ENCODE data around the gene HNRNPC.

The HNRNPC gene

GRCh38 chr14:21206753-21207684 is 62.2 kb downstream of the HNRNPC start:
- H3K36me3 ChIP-seq (ENCODE audit: control insufficient read depth, insufficient read depth, low read length) = peaks cover 5% of the 10 kb centered on the region
- H3K18ac ChIP-seq (ENCODE audit: low read length) = no peak overlapping the region
- no CpG with 5 or more reads among the region's 4 CpGs for WGBS (ENCODE audit: extremely low coverage, insufficient coverage, low lambda C conversion rate)
- H3K23ac ChIP-seq (ENCODE audit: low read length) = no peak overlapping the region
- peaks cover under 1% of the 10 kb centered on the region for H3K79me1 ChIP-seq (ENCODE audit: low read length)
- H3K27me3 ChIP-seq (ENCODE audit: insufficient read depth, low read length, poor library complexity) = no peaks in the 10 kb centered on the region
- no peak overlapping the region for H4K5ac ChIP-seq (ENCODE audit: low read length)
- no peak overlapping the region for H2BK120ac ChIP-seq (ENCODE audit: low read depth, low read length)
- no peak overlapping the region for H2BK5ac ChIP-seq (ENCODE audit: low read length)
- H3K79me2 ChIP-seq (ENCODE audit: control insufficient read depth, insufficient read depth, low read length) = no peaks in the 10 kb centered on the region
- no peak overlapping the region for H3K4ac ChIP-seq (ENCODE audit: low read depth, low read length)
- H2AK5ac ChIP-seq (ENCODE audit: low read length) = no peak overlapping the region
- no peak overlapping the region for H3K9ac ChIP-seq (ENCODE audit: low read length)
- H3K27ac ChIP-seq (ENCODE audit: low read depth, low read length) = no peak overlapping the region
- H3K4me2 ChIP-seq (ENCODE audit: low read length) = no peak overlapping the region
- no peak overlapping the region for H3K56ac ChIP-seq (ENCODE audit: low read length)
- no peak overlapping the region for H4K8ac ChIP-seq (ENCODE audit: low read depth, low read length)
- H3K4me1 ChIP-seq (ENCODE audit: control insufficient read depth, low read depth, low read length) = no peaks in the 10 kb centered on the region
- no peak overlapping the region for H2BK15ac ChIP-seq (replicated peaks; ENCODE audit: low read depth)
- DNase-seq = no peak
- H3K4me3 ChIP-seq (ENCODE audit: low read length) = no peak overlapping the region

- Histone ChIP-seq H2BK5ac (ENCODE audit: low read length) (no peak overlapping the region), H3K27ac (ENCODE audit: low read depth, low read length) (no peak overlapping the region), H4K8ac (ENCODE audit: low read depth, low read length) (no peak overlapping the region), H3K79me1 (ENCODE audit: low read length) (no peaks in the 10 kb centered on the region), H3K56ac (ENCODE audit: low read length) (no peak overlapping the region), H3K4me1 (ENCODE audit: control insufficient read depth, low read depth, low read length) (no peaks in the 10 kb centered on the region), H2AK5ac (ENCODE audit: low read length) (no peak overlapping the region), H3K27me3 (ENCODE audit: insufficient read depth, low read length, poor library complexity) (no peaks in the 10 kb centered on the region), H3K18ac (ENCODE audit: low read length) (no peak overlapping the region), H3K79me2 (ENCODE audit: control insufficient read depth, insufficient read depth, low read length) (no peaks in the 10 kb centered on the region), H2BK15ac (replicated peaks; ENCODE audit: low read depth) (no peak overlapping the region), H3K4me3 (ENCODE audit: low read length) (no peak overlapping the region), H2BK120ac (ENCODE audit: low read depth, low read length) (no peak overlapping the region), H3K23ac (ENCODE audit: low read length) (no peak overlapping the region), H4K5ac (ENCODE audit: low read length) (no peak overlapping the region), H3K4ac (ENCODE audit: low read depth, low read length) (no peak overlapping the region), H3K4me2 (ENCODE audit: low read length) (no peak overlapping the region), H3K36me3 (ENCODE audit: control insufficient read depth, insufficient read depth, low read length) (peaks cover 3% of the 10 kb centered on the region), H3K9ac (ENCODE audit: low read length) (no peak overlapping the region)
- no peak for DNase-seq
- 100% methylated on average over 2 of the region's 12 CpGs for WGBS (ENCODE audit: extremely low coverage, insufficient coverage, low lambda C conversion rate)
Measured at GRCh38 chr14:21205678-21206581, 63.3 kb downstream of the HNRNPC start.

DNA sequence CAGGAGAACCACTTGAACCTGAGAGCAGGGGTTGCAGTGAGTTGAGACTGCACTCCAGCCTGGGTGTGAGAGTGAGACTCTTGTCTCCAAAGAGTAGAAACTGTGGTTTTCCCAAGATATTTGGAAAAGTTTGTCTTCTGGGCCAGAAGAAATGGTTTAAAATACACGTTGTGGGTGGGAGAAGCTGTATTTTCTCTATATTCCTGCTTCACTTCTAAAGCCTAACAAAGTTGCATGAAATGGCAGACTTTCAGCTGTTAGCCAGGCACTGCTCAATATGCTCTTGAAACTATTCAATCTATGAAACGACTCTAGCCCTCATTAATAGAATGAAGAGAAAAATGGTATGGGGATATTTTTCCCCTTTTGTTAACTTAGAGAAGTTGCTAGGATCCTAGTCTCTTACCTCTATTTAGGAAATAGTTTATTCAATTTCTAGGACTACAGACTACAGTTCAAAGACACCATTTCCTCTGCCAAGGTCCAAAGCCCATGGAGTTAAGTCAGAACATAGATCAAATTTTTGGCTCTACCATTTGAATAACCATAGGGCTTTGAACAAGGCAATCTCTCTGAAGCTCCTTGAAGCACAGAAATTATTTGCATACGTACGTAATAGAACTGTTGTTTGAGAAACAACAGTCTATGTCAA is 64.1 kb downstream of the HNRNPC start:
- WGBS (ENCODE audit: extremely low coverage, insufficient coverage, low lambda C conversion rate) = no CpG with 5 or more reads among the region's 4 CpGs
- Histone ChIP-seq H3K56ac (ENCODE audit: low read length) (no peak overlapping the region), H2AK5ac (ENCODE audit: low read length) (no peak overlapping the region), H3K79me1 (ENCODE audit: low read length) (no peaks in the 10 kb centered on the region), H3K27ac (ENCODE audit: low read depth, low read length) (no peak overlapping the region), H3K4me3 (ENCODE audit: low read length) (no peak overlapping the region), H3K18ac (ENCODE audit: low read length) (no peak overlapping the region), H3K23ac (ENCODE audit: low read length) (no peak overlapping the region), H2BK15ac (replicated peaks; ENCODE audit: low read depth) (no peak overlapping the region), H4K8ac (ENCODE audit: low read depth, low read length) (no peak overlapping the region), H3K4ac (ENCODE audit: low read depth, low read length) (no peak overlapping the region), H2BK120ac (ENCODE audit: low read depth, low read length) (no peak overlapping the region), H3K9ac (ENCODE audit: low read length) (no peak overlapping the region), H3K4me1 (ENCODE audit: control insufficient read depth, low read depth, low read length) (no peaks in the 10 kb centered on the region), H3K4me2 (ENCODE audit: low read length) (no peak overlapping the region), H3K79me2 (ENCODE audit: control insufficient read depth, insufficient read depth, low read length) (no peaks in the 10 kb centered on the region), H2BK5ac (ENCODE audit: low read length) (no peak overlapping the region), H3K27me3 (ENCODE audit: insufficient read depth, low read length, poor library complexity) (no peaks in the 10 kb centered on the region), H3K36me3 (ENCODE audit: control insufficient read depth, insufficient read depth, low read length) (peaks cover 3% of the 10 kb centered on the region), H4K5ac (ENCODE audit: low read length) (no peak overlapping the region)
- DNase-seq = no peak

DNA sequence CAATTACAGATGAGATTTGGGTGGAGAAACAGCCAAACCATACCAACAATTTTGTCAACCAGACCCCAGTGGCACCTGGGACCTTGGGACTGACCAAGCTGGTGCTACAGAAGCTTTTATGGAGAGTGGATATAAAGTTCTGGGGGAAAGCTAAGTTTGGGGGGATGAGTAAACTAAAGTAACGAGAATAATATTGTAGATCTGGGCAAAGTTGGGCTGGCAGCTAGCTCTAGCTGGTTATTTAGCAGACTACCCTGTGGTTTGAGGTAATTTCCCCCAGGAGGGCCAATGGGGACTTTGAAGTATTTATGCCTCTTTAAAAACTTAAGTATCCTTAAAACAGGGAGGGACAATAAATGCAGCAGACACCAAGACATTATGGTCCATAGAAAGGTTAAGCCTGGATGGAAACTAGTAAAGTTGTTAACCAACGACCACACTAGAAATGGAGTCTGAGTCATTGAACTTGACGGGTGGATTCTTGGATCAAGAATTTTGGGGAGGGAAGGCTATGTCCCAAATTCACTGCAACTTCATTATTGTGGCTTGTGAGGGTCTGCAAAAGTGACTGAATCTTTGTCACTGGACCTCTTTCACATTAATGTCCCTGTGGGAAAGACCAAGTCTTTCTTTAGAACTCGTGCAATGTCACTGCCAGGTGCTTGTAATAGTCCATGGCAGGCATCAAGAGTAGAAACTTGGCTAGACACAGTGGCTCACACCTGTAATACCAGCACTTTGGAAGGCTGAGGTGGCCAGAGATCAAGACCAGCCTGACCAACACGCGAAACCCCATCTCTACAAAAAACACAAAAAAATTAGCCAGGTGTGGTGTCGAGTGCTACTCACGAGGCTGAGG is 64.8 kb downstream of the HNRNPC start:
- DNase-seq = no peak
- Histone ChIP-seq H4K8ac (ENCODE audit: low read depth, low read length) (no peak overlapping the region), H2BK15ac (replicated peaks; ENCODE audit: low read depth) (no peak overlapping the region), H3K23ac (ENCODE audit: low read length) (no peak overlapping the region), H3K27me3 (ENCODE audit: insufficient read depth, low read length, poor library complexity) (no peaks in the 10 kb centered on the region), H3K36me3 (ENCODE audit: control insufficient read depth, insufficient read depth, low read length) (peaks cover 1% of the 10 kb centered on the region), H3K4ac (ENCODE audit: low read depth, low read length) (no peak overlapping the region), H3K79me2 (ENCODE audit: control insufficient read depth, insufficient read depth, low read length) (no peaks in the 10 kb centered on the region), H2BK120ac (ENCODE audit: low read depth, low read length) (no peak overlapping the region), H3K9ac (ENCODE audit: low read length) (no peak overlapping the region), H3K4me2 (ENCODE audit: low read length) (no peak overlapping the region), H2AK5ac (ENCODE audit: low read length) (no peak overlapping the region), H3K18ac (ENCODE audit: low read length) (no peak overlapping the region), H2BK5ac (ENCODE audit: low read length) (no peak overlapping the region), H3K79me1 (ENCODE audit: low read length) (no peaks in the 10 kb centered on the region), H3K4me3 (ENCODE audit: low read length) (no peak overlapping the region), H3K27ac (ENCODE audit: low read depth, low read length) (no peak overlapping the region), H3K56ac (ENCODE audit: low read length) (no peak overlapping the region), H3K4me1 (ENCODE audit: control insufficient read depth, low read depth, low read length) (no peaks in the 10 kb centered on the region), H4K5ac (ENCODE audit: low read length) (no peak overlapping the region)
- WGBS (ENCODE audit: extremely low coverage, insufficient coverage, low lambda C conversion rate) = no CpG with 5 or more reads among the region's 8 CpGs

- H2BK5ac ChIP-seq (ENCODE audit: low read length) = no peak overlapping the region
- no peak overlapping the region for H4K5ac ChIP-seq (ENCODE audit: low read length)
- H3K79me2 ChIP-seq (ENCODE audit: control insufficient read depth, insufficient read depth, low read length) = no peaks in the 10 kb centered on the region
- no peaks in the 10 kb centered on the region for H3K4me1 ChIP-seq (ENCODE audit: control insufficient read depth, low read depth, low read length)
- peak; percentile 53 for DNase-seq
- no peak overlapping the region for H3K4me2 ChIP-seq (ENCODE audit: low read length)
- H3K79me1 ChIP-seq (ENCODE audit: low read length) = no peaks in the 10 kb centered on the region
- no peaks in the 10 kb centered on the region for H3K36me3 ChIP-seq (ENCODE audit: control insufficient read depth, insufficient read depth, low read length)
- H3K4me3 ChIP-seq (ENCODE audit: low read length) = no peak overlapping the region
- H4K8ac ChIP-seq (ENCODE audit: low read depth, low read length) = no peak overlapping the region
- no peak overlapping the region for H2BK120ac ChIP-seq (ENCODE audit: low read depth, low read length)
- H2BK15ac ChIP-seq (replicated peaks; ENCODE audit: low read depth) = no peak overlapping the region
- H3K27me3 ChIP-seq (ENCODE audit: insufficient read depth, low read length, poor library complexity) = no peaks in the 10 kb centered on the region
- peak overlapping the region; percentile 19 for H3K27ac ChIP-seq (ENCODE audit: low read depth, low read length)
- peak overlapping the region; percentile 4 for H3K56ac ChIP-seq (ENCODE audit: low read length)
- H3K9ac ChIP-seq (ENCODE audit: low read length) = no peak overlapping the region
- WGBS (ENCODE audit: extremely low coverage, insufficient coverage, low lambda C conversion rate) = no CpG with 5 or more reads among the region's 8 CpGs
- H3K23ac ChIP-seq (ENCODE audit: low read length) = no peak overlapping the region
- no peak overlapping the region for H2AK5ac ChIP-seq (ENCODE audit: low read length)
- H3K4ac ChIP-seq (ENCODE audit: low read depth, low read length) = no peak overlapping the region
- no peak overlapping the region for H3K18ac ChIP-seq (ENCODE audit: low read length)
Measured at GRCh38 chr14:21203470-21204166, 65.6 kb downstream of the HNRNPC start.

All from mesendoderm (in vitro differentiated cells).